Right lobe of liver (tissue), 4 donors: ENCODE results near the gene HLA-C.
"Not testable (repeated sequence)": the region's sequence is repeated elsewhere in the genome, so short reads cannot be mapped to it uniquely, and the experiment has no call there.

Source experiments
- CTCF ChIP-seq, 4 donors: fragments of 200-600 bp in 3 of 4; fragments of 450-650 bp in 1 of 4; IDR thresholded peaks; one replicate each; pipeline versions ENCODE4 v1.5.1 to v1.8.0; 2016 to 2022; ENCODE audit warnings: antibody characterized with exemption in 4 of 4, mild to moderate bottlenecking in 2 of 4
- POLR2A ChIP-seq: fragments of 450-650 bp; IDR thresholded peaks from one replicate; pipeline ENCODE4 v1.6.1; 2017; ENCODE audit warnings: antibody characterized with exemption, mild to moderate bottlenecking
- donor health status: DM: no; HTN: no; CAD: no.
- donor health status: DM: no; HTN: no; CAD: no.
- donor health status: DM: no; HTN: yes; CAD: no.

- not testable (repeated sequence) for TF ChIP-seq CTCF (IDR thresholded peaks at IDR 0.05); POLR2A
Observed at GRCh38 chr6:31263346-31263933, 8.5 kb downstream of the HLA-C start.
